Adrenal gland (tissue), 12 donors: Measurements from ENCODE around the gene CEP89. TPM values are rescaled to one million over a fixed set of nuclear protein-coding genes. Genes with fewer than 3 reads are reported as not detected.
"Not testable (repeated sequence)": the region's sequence is repeated elsewhere in the genome, so short reads cannot be mapped to it uniquely, and the experiment has no call there.

Experiments used
- DNase-seq, 7 donors: peaks; one replicate each; pipeline ENCODE4 v3.0.0-alpha.2; 2019 to 2020
- H3K27ac ChIP-seq, 5 donors: fragments of 200-600 bp; sonication (generic) in 4 of 5; 1 replicate in 3 of 5; 2 replicates in 2 of 5; pipeline versions ENCODE4 v1.5.1 to v1.8.0; 2016 to 2020; ENCODE audit warnings: mild to moderate bottlenecking in 1 of 5
- H3K27me3 ChIP-seq: fragments of 200-600 bp; 2 replicates; pipeline ENCODE4 v1.8.0; 2021
- H3K36me3 ChIP-seq, 2 donors: fragments of 200-600 bp; replicated peaks in 1 of 2; 1 replicate in 1 of 2; 2 replicates in 1 of 2; pipeline versions ENCODE4 v1.5.1 to v1.8.0; 2018 to 2022
- H3K4me1 ChIP-seq, 2 donors: fragments of 200-600 bp; replicated peaks in 1 of 2; 1 replicate in 1 of 2; 2 replicates in 1 of 2; pipeline versions ENCODE4 v1.5.1 to v1.8.0; 2018 to 2021
- H3K4me3 ChIP-seq, 4 donors: fragments of 200-600 bp; sonication (generic) in 3 of 4; one replicate each; pipeline ENCODE4 v1.5.1; 2016 to 2018
- H3K9me3 ChIP-seq, 3 donors: fragments of 200-600 bp; sonication (generic) in 1 of 3; replicated peaks in 1 of 3; 1 replicate in 2 of 3; 2 replicates in 1 of 3; pipeline versions ENCODE4 v1.5.1 to v1.8.0; 2016 to 2021
- CTCF ChIP-seq, 6 experiments: fragments of 450-650 bp in 4 of 6; fragments of 200-600 bp in 2 of 6; sonication (generic) in 1 of 6; IDR thresholded peaks; 1 replicate in 5 of 6; 2 replicates in 1 of 6; pipeline versions ENCODE4 v1.5.1 to v1.8.0; 2016 to 2021; ENCODE audit warnings: antibody characterized with exemption in 6 of 6, mild to moderate bottlenecking in 2 of 6, moderate library complexity in 1 of 6
- POLR2A ChIP-seq, 2 donors: fragments of 450-650 bp; IDR thresholded peaks; one replicate each; pipeline ENCODE4 v1.6.1; 2017; ENCODE audit warnings: antibody characterized with exemption in 2 of 2, mild to moderate bottlenecking in 2 of 2, moderate library complexity in 1 of 2
- WGBS, 4 donors: extraction: QIAGEN DNeasy Blood & Tissue Kit in 2 of 4; methylation state at CpG; one replicate each; pipeline versions ENCODE4 v1.1.5 to v1.1.7; 2013 to 2017; 5-methylcytosine and 5-hydroxymethylcytosine counted together
- intact Hi-C, 2 donors: fragments of 100-400 bp; cut with DNase I; formaldehyde crosslinking; loops; one replicate each; pipeline versions ENCODE4 v1.14.1 to v1.15.0; 2022 to 2023
- polyA plus RNA-seq, 3 donors: library from polyadenylated mRNA; stranded (reverse); fragments of 200-250 nt in 2 of 3; fragments of 350-450 nt in 1 of 3; fragmentation: Illumina TruSeq in 1 of 3; extraction: RNeasy Lipid Tissue Mini Kit (QIAGEN cat#74804) in 1 of 3; gene quantifications; one replicate each; pipeline ENCODE4 v1.2.3, GENCODE V29; 2013 to 2014
- total RNA-seq, 9 donors: library from RNA; depleted of rRNA in 4 of 9; stranded (reverse); fragments of >200 nt in 4 of 9; fragments of 120-200 nt in 1 of 9; fragmentation: NEBNext Ultra II Directional in 1 of 9; extraction: Animal tissue kit (Norgen Biotek cat#: 25700) in 1 of 9; gene quantifications; one replicate each; pipeline versions ENCODE4 v1.1.0 to v1.2.4, GENCODE V29; 2013 to 2023
- donor health status: healthy with polysubstance abuse.
- donor health status: Bipolar disorder and iron deficiency.
- donor health status: DM: yes; HTN: yes; CAD: no.
- donor health status: DM: no; HTN: no; CAD: no.
- donor health status: DM: no; HTN: no; CAD: no.
- donor health status: DM: yes; HTN: yes; CAD: no.

Gene CEP89
- total and polyA plus RNA-seq, 12 donors = 9.2 to 20.1 (median 13.9) TPM

GRCh38 chr19:33000910-33001309 is 29.2 kb upstream of the CEP89 start:
- no peak for TF ChIP-seq CTCF (IDR thresholded peaks at IDR 0.05)
- TF ChIP-seq POLR2A (IDR thresholded peaks at IDR 0.05) = no peak
- H3K9me3 ChIP-seq = no peaks in the 10 kb centered on the region
- no peak overlapping the region for H3K27ac ChIP-seq
- no peak for DNase-seq
- no peaks in the 10 kb centered on the region for H3K36me3 ChIP-seq
- H3K27me3 ChIP-seq = no peaks in the 10 kb centered on the region
- intact Hi-C loops = no loop called here
- H3K4me3 ChIP-seq = no peak overlapping the region
- 90 to 97% (median 93%) methylated on average over 4 of the region's 4 CpGs for WGBS, 4 donors
- H3K4me1 ChIP-seq = no peaks in the 10 kb centered on the region

GRCh38 chr19:33000510-33000909 is 28.8 kb upstream of the CEP89 start:
- Histone ChIP-seq H3K4me1 (no peaks in the 10 kb centered on the region), H3K36me3 (no peaks in the 10 kb centered on the region), H3K27me3 (no peaks in the 10 kb centered on the region), H3K27ac (no peak overlapping the region), H3K4me3 (no peak overlapping the region), H3K9me3 (no peaks in the 10 kb centered on the region)
- no peak for DNase-seq
- TF ChIP-seq CTCF (IDR thresholded peaks at IDR 0.05) (no peak), POLR2A (IDR thresholded peaks at IDR 0.05) (no peak)
- intact Hi-C loops = no loop called here
- WGBS, 4 donors = 84 to 93% (median 86%) methylated on average over 7 to 8 of the region's 8 CpGs

GRCh38 chr19:32998722-32999121 is 27.0 kb upstream of the CEP89 start:
- WGBS, 4 donors = 78 to 92% (median 82%) methylated on average over 3 of the region's 3 CpGs
- Histone ChIP-seq H3K9me3 (no peaks in the 10 kb centered on the region), H3K36me3 (no peaks in the 10 kb centered on the region), H3K27me3 (no peaks in the 10 kb centered on the region), H3K4me1 (no peaks in the 10 kb centered on the region), H3K4me3 (no peak overlapping the region), H3K27ac (no peak overlapping the region)
- intact Hi-C loops = no loop called here
- no peak for DNase-seq
- TF ChIP-seq POLR2A (IDR thresholded peaks at IDR 0.05) (no peak), CTCF (IDR thresholded peaks at IDR 0.05) (no peak)

- no peak for DNase-seq
- H3K4me3 ChIP-seq = no peak overlapping the region
- H3K36me3 ChIP-seq = no peaks in the 10 kb centered on the region
- no peaks in the 10 kb centered on the region for H3K4me1 ChIP-seq
- no peak overlapping the region for H3K27ac ChIP-seq
- no peaks in the 10 kb centered on the region for H3K9me3 ChIP-seq
- no peak for TF ChIP-seq POLR2A (IDR thresholded peaks at IDR 0.05)
- TF ChIP-seq CTCF (IDR thresholded peaks at IDR 0.05) = no peak
- intact Hi-C loops = no loop called here
- 84 to 90% (median 88%) methylated on average over 12 to 14 of the region's 14 CpGs for WGBS, 4 donors
- H3K27me3 ChIP-seq = no peaks in the 10 kb centered on the region
These were observed 26.1 kb upstream of the CEP89 start for GRCh38 chr19:32997716-32998355.

- DNase-seq, H3K4me1 ChIP-seq, H3K4me3 ChIP-seq, H3K36me3 ChIP-seq, intact Hi-C loops, H3K27me3 ChIP-seq, H3K27ac ChIP-seq, H3K9me3 ChIP-seq: not testable (repeated sequence)
- WGBS, 4 donors = 71 to 85% (median 76%) methylated on average over 7 of the region's 7 CpGs
These were observed 25.3 kb upstream of the CEP89 start for GRCh38 chr19:32997061-32997464.

- DNase-seq, H3K27me3 ChIP-seq, H3K27ac ChIP-seq, H3K9me3 ChIP-seq, H3K36me3 ChIP-seq, H3K4me3 ChIP-seq, H3K4me1 ChIP-seq, intact Hi-C loops: not testable (repeated sequence)
- WGBS, 4 donors = 82 to 97% (median 92%) methylated on average over 9 to 17 of the region's 17 CpGs
These were observed 24.2 kb upstream of the CEP89 start for GRCh38 chr19:32995966-32996365.
